C4-2B (cell line): ENCODE results near the gene KAZN.

Experiments used
- H3K27ac ChIP-seq: fragments of 450-650 bp; 2 replicates; pipeline ENCODE4 v1.5.1; 2017
- CTCF ChIP-seq: fragments of 450-650 bp; conservative IDR thresholded peaks from 2 replicates; pipeline ENCODE4 v1.5.1; 2017; ENCODE audit warnings: mild to moderate bottlenecking
- ZFX ChIP-seq: fragments of 450-650 bp; IDR thresholded peaks from 2 replicates; pipeline ENCODE4 v1.6.1; 2017

The KAZN gene

GRCh38 chr1:14975119-14975518 is 376.6 kb downstream of the KAZN start:
- H3K27ac ChIP-seq, result no peak overlapping the region
- no peak for TF ChIP-seq CTCF
- TF ChIP-seq ZFX, result no peak

- TF ChIP-seq ZFX (no peak), CTCF (no peak)
- no peak overlapping the region for H3K27ac ChIP-seq
Measured at GRCh38 chr1:14976256-14976655, 377.8 kb downstream of the KAZN start.

- H3K27ac ChIP-seq, result no peak overlapping the region
- TF ChIP-seq CTCF, result no peak
- TF ChIP-seq ZFX, result no peak
Measured at GRCh38 chr1:14977338-14977931, 378.9 kb downstream of the KAZN start.

- no peak overlapping the region for H3K27ac ChIP-seq
Measured at GRCh38 chr1:14980621-14981218, 382.2 kb downstream of the KAZN start.

GRCh38 chr1:14982029-14982428 is 383.5 kb downstream of the KAZN start:
- TF ChIP-seq CTCF (no peak), ZFX (no peak)

More at GRCh38 chr1:14980621-14981218, 382.2 kb downstream of the KAZN start:
- TF ChIP-seq ZFX (no peak), CTCF (no peak)

GRCh38 chr1:14983277-14983676 is 384.8 kb downstream of the KAZN start:
- no peak overlapping the region for H3K27ac ChIP-seq
- TF ChIP-seq CTCF (no peak), ZFX (no peak)

More at GRCh38 chr1:14982029-14982428, 383.5 kb downstream of the KAZN start:
- H3K27ac ChIP-seq, result no peak overlapping the region

GRCh38 chr1:14986168-14986567 is 387.7 kb downstream of the KAZN start:
- no peak overlapping the region for H3K27ac ChIP-seq

More at GRCh38 chr1:14986168-14986567, 387.7 kb downstream of the KAZN start:
- no peak for TF ChIP-seq ZFX
- TF ChIP-seq CTCF, result no peak
